Measurements from ENCODE around the gene MED9. TPM values are rescaled to one million over a fixed set of nuclear protein-coding genes. Genes with fewer than 3 reads are reported as not detected.

MED9 gene
- total RNA-seq, 1 donor from 2014 or later, result 12.5 TPM

DNA sequence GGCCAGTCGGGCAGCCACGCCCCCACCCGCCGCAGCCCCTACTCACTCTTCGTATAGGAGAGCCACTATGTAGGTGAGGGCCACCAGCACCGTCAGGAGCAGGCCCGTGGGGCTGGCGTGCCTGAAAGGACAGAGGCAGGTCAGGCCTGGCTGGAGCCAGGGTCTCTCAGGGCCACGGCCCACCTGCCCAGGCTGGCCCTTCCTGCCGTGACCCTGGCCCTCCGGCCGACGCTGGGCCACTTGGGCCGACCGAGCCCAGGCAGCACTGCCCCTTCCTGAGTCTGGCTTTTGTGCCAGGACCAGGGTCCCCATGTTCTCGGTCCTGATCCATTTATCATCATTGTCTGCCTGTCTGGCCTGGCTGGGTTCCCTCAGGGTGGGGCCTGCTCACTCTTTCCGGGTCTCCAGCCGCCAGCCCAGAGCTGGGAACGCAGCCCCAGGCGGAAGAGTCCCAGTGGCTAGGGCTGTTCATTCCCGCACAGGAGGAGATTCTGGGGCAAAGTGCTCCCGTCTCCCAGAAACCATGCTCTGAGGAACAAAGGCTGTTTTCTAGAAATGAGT is 29.5 kb downstream of the MED9 start:
- Histone ChIP-seq H3K4me3 (ENCODE audit: low read length in 3 of 3) (no peak overlapping the region), H3K27ac (ENCODE audit: low read depth, low read length) (peak overlapping the region; percentile 86), H3K4me1 (ENCODE audit: control insufficient read depth in 3 of 3, insufficient read depth in 3 of 3, low read length in 3 of 3) (peaks cover 16 to 37% (median 19%) of the 10 kb centered on the region in 3 donors), H3K9ac (ENCODE audit: low read depth in 1 of 3, low read length in 3 of 3) (peak overlapping the region; percentile 20 to 72 (median 53)), H3K36me3 (ENCODE audit: control insufficient read depth in 3 of 3, insufficient read depth in 3 of 3, low read length in 3 of 3) (no peaks in the 10 kb centered on the region), H3K9me3 (ENCODE audit: control insufficient read depth in 3 of 3, low read length in 3 of 3) (no peaks in the 10 kb centered on the region), H3K27me3 (ENCODE audit: control insufficient read depth in 3 of 3, insufficient read depth in 3 of 3, low read length in 3 of 3) (no peaks in the 10 kb centered on the region)

DNA sequence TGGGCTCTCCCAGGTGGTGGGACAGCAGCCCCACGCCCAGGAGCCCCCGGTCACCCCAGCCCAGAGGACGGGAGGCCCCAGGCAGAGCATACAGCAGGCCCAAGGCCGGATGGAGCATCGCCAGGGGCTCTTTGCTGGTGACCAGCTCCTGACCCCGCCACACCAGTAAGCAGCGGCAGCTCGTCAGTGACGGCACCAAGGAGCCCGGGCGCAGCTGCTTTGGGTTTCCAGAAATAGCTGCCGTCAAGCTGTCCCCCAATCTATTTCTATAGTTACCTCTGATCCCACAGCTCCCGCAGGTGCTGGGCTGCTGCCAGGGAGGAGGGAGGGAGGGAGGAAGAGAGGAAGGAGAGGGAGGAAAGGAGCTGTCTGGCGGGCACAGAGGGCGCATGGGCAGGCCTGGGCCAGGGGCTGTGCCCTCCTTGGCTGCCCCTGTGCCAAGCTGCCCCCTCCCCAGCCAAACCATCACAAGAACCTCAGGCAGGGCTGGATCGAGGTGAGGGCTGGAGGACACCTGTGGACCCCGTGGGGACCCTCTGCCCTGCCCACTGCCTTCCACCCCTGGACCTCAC is 30.2 kb downstream of the MED9 start:
- H3K9ac ChIP-seq (ENCODE audit: low read depth in 1 of 3, low read length in 3 of 3), result peak overlapping the region; percentile 20 to 72 (median 53)
- H3K27me3 ChIP-seq (ENCODE audit: control insufficient read depth in 3 of 3, insufficient read depth in 3 of 3, low read length in 3 of 3), result no peaks in the 10 kb centered on the region
- no peaks in the 10 kb centered on the region for H3K9me3 ChIP-seq (ENCODE audit: control insufficient read depth in 3 of 3, low read length in 3 of 3)
- no peaks in the 10 kb centered on the region for H3K36me3 ChIP-seq (ENCODE audit: control insufficient read depth in 3 of 3, insufficient read depth in 3 of 3, low read length in 3 of 3)
- H3K4me1 ChIP-seq (ENCODE audit: control insufficient read depth in 3 of 3, insufficient read depth in 3 of 3, low read length in 3 of 3), result peaks cover 20 to 43% (median 22%) of the 10 kb centered on the region in 3 donors
- H3K27ac ChIP-seq (ENCODE audit: low read depth, low read length), result peak overlapping the region; percentile 86
- H3K4me3 ChIP-seq (ENCODE audit: low read length in 3 of 3), result no peak overlapping the region

DNA sequence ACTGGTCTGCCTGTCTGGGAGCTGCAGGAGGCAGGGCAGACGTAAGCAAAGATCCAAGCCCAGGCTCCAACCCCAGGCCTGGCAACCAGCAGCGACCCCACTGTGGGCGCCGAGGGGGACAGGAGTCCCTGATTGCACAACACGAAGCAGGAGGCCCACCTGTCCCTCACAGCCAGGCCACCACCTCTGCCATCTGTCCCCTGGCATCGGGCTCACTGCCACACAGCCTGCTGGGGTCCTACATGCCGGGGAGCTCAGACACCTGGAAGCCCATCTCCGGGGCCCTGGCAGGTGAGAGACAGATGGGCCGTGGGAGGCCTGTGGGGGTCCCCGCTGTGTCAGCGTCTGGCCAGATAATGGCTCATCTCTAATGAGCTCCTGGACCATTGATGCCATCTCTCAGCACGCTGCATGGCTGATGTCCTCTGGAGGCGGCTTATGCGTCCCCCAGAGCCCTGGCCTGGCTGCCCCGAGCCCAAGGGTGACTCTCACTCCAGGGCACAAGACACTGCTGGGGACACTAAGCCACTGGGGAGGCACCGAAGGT is 30.7 kb downstream of the MED9 start:
- Histone ChIP-seq H3K27me3 (ENCODE audit: control insufficient read depth in 3 of 3, insufficient read depth in 3 of 3, low read length in 3 of 3) (no peaks in the 10 kb centered on the region), H3K36me3 (ENCODE audit: control insufficient read depth in 3 of 3, insufficient read depth in 3 of 3, low read length in 3 of 3) (no peaks in the 10 kb centered on the region), H3K4me3 (ENCODE audit: low read length in 3 of 3) (no peak overlapping the region), H3K9ac (ENCODE audit: low read depth in 1 of 3, low read length in 3 of 3) (peak overlapping the region; percentile 10 to 72 (median 53)), H3K9me3 (ENCODE audit: control insufficient read depth in 3 of 3, low read length in 3 of 3) (no peaks in the 10 kb centered on the region), H3K27ac (ENCODE audit: low read depth, low read length) (peak overlapping the region; percentile 86), H3K4me1 (ENCODE audit: control insufficient read depth in 3 of 3, insufficient read depth in 3 of 3, low read length in 3 of 3) (peaks cover 24 to 48% (median 27%) of the 10 kb centered on the region in 3 donors)

DNA sequence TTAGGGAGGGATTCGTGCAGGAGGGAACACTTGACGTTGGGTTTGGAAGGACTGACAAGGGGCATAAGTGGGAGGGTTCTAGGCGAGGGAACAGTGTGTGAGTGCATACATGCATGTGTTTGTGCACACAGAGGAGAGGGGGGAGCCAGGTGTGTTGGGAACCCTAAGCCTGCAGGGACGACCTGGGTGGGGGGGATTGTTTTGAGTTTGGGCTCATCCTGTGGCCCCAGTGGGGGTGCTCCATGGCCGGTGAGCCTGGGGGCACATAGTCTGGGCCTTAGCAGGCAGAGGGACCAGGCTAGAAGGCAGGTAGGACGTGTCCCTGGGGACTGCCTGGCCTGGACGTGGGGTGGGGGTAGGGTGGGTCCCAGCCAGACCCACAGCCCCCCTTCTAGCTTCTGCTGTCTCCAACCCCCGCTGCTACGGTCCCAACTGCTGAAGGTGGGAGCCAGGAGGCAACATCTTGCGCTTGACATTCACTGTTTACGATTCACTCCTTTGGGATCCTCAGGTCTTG is 31.3 kb downstream of the MED9 start:
- H3K36me3 ChIP-seq (ENCODE audit: control insufficient read depth in 3 of 3, insufficient read depth in 3 of 3, low read length in 3 of 3), result no peaks in the 10 kb centered on the region
- H3K27ac ChIP-seq (ENCODE audit: low read depth, low read length), result no peak overlapping the region
- H3K27me3 ChIP-seq (ENCODE audit: control insufficient read depth in 3 of 3, insufficient read depth in 3 of 3, low read length in 3 of 3), result no peaks in the 10 kb centered on the region
- peaks cover 24 to 53% (median 27%) of the 10 kb centered on the region in 3 donors for H3K4me1 ChIP-seq (ENCODE audit: control insufficient read depth in 3 of 3, insufficient read depth in 3 of 3, low read length in 3 of 3)
- H3K9me3 ChIP-seq (ENCODE audit: control insufficient read depth in 3 of 3, low read length in 3 of 3), result no peaks in the 10 kb centered on the region
- H3K4me3 ChIP-seq (ENCODE audit: low read length in 3 of 3), result no peak overlapping the region
- H3K9ac ChIP-seq (ENCODE audit: low read depth in 1 of 3, low read length in 3 of 3), result peak overlapping the region in 1 of 3 donors; percentile 25

DNA sequence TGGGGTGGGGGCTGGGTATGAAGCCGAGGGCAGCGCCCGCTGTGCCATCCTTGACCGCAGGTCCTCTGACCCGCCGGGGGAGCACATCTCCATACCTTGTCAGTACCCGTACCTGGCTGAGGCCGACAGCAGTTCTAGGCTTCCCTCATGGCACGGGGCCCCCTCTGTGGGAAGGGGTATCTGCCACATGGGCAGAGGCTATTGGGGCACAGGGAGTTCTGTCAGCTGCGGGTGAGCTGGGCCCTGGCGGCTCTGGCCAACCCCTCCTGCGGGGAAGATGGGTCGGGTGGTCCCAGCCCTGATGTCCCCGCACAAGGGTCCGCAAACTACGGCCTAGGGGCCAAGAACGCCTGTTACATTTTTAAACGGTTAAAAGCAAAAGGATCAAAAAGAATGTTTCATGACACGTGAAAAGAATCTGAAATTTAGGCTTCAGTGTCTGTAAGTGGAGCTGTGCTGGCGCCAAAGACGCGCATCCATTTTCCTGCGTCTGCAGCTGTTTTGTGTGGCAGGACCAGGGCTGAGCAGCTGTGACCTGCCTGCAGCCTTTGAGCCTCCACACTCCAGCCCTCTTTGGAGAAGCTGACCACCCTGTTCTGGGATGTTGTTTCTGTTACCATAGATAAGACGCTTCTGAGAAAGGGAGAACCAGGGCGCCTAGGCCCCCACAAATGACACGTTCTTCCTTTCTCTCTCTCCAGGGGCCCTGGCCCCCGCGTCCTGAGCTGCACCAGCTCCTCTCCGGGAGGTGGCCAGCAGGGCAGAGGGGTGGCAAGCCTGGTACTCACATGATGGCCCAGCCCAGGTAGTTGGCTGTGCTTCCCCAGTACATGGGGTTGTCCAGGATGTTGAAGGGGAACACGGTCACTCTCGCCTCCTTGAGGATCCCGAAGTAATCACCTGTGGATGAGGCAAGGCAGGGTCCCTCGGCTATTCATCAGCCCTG is 32.1 kb downstream of the MED9 start:
- no peaks in the 10 kb centered on the region for H3K9me3 ChIP-seq (ENCODE audit: control insufficient read depth in 3 of 3, low read length in 3 of 3)
- H3K36me3 ChIP-seq (ENCODE audit: control insufficient read depth in 3 of 3, insufficient read depth in 3 of 3, low read length in 3 of 3), result no peaks in the 10 kb centered on the region
- H3K9ac ChIP-seq (ENCODE audit: low read depth in 1 of 3, low read length in 3 of 3), result peak overlapping the region in 1 of 3 donors; percentile 25
- H3K27ac ChIP-seq (ENCODE audit: low read depth, low read length), result no peak overlapping the region
- no peak overlapping the region for H3K4me3 ChIP-seq (ENCODE audit: low read length in 3 of 3)
- H3K27me3 ChIP-seq (ENCODE audit: control insufficient read depth in 3 of 3, insufficient read depth in 3 of 3, low read length in 3 of 3), result no peaks in the 10 kb centered on the region
- H3K4me1 ChIP-seq (ENCODE audit: control insufficient read depth in 3 of 3, insufficient read depth in 3 of 3, low read length in 3 of 3), result peaks cover 19 to 48% (median 24%) of the 10 kb centered on the region in 3 donors

DNA sequence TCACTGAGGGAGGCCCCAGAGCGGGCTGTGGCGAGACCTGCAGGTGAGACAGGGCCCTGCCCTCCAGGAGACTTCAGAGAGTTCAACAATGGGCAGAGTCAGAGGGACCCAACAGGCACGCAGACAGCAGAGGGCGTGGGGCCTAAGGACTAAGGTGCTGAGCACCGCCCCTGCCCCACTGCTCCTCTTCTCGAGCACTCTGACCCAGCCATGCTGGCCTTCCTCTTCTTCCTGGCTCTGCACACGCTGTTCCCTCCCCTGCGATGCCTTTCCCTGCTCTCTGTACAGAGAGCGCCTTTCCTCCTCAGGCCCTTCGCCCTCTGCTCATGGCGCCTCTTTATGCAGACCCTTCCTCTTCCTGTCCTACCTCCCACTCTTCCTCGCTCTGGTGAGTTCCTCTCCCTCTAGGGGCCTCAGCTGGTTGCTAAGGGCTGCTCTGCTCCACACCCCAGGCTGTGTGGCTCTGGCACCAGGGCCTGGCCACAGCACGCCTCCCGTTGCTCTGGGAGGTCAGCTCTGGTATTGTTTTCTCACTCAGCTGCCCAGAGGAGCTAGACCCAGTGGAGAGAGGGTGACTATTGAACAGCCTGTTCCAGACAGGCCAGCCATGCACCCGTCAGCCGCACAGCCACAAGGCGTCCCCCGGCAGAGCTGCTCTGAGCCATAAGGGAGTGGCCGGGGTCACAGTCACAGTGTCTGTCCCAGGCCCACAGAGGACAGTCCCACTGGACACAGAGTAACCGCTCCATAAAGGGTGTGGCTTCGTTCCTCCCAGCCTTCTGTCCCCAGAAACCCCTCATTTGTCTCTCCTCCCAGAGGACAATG is 33.0 kb downstream of the MED9 start:
- H3K27me3 ChIP-seq (ENCODE audit: control insufficient read depth in 3 of 3, insufficient read depth in 3 of 3, low read length in 3 of 3), result no peaks in the 10 kb centered on the region
- H3K36me3 ChIP-seq (ENCODE audit: control insufficient read depth in 3 of 3, insufficient read depth in 3 of 3, low read length in 3 of 3), result no peaks in the 10 kb centered on the region
- no peak overlapping the region for H3K4me3 ChIP-seq (ENCODE audit: low read length in 3 of 3)
- no peaks in the 10 kb centered on the region for H3K9me3 ChIP-seq (ENCODE audit: control insufficient read depth in 3 of 3, low read length in 3 of 3)
- peaks cover 19 to 48% (median 24%) of the 10 kb centered on the region in 3 donors for H3K4me1 ChIP-seq (ENCODE audit: control insufficient read depth in 3 of 3, insufficient read depth in 3 of 3, low read length in 3 of 3)
- no peak overlapping the region for H3K9ac ChIP-seq (ENCODE audit: low read depth in 1 of 3, low read length in 3 of 3)
- H3K27ac ChIP-seq (ENCODE audit: low read depth, low read length), result no peak overlapping the region

DNA sequence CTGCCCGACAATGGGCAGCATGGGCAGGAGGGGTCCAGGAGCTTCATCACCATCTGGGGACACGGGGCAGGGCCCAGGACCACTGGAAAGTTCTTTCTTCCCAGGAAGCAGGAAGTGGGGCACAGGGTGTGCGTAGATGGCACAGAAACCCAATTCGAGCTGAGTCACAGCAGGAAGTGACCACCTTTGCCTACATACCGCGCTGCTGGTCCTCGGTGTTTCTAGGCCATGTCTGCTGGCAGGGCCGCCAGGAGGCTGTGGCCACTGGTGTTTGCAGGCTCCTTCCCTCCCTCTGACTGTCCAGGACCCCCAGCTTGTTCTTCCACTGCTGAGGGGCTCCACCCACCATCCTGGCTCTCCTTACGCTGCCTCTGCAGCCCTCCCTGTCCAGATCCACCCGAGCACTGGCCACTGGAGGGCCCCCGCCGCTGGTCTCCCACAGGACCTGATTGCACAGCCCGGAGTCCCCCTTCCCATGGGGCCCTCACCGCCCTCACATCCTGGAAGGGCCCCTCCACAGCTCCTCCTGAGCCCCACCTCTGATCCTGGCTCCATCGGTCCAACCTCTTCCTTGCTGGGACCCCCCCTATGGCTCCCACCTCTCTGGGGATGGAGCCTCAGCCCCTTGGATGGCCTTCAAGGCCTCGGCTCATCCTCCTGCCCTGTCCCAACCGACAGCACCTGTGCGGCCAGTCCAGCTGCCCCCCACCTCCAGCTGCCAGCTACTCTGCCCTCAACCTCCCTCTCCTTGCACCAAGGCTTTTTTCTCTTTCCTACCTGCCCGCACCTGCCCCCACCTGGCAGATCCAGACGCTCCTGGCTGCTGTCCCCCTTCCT is 33.9 kb downstream of the MED9 start:
- no peak overlapping the region for H3K27ac ChIP-seq (ENCODE audit: low read depth, low read length)
- no peak overlapping the region for H3K9ac ChIP-seq (ENCODE audit: low read depth in 1 of 3, low read length in 3 of 3)

DNA sequence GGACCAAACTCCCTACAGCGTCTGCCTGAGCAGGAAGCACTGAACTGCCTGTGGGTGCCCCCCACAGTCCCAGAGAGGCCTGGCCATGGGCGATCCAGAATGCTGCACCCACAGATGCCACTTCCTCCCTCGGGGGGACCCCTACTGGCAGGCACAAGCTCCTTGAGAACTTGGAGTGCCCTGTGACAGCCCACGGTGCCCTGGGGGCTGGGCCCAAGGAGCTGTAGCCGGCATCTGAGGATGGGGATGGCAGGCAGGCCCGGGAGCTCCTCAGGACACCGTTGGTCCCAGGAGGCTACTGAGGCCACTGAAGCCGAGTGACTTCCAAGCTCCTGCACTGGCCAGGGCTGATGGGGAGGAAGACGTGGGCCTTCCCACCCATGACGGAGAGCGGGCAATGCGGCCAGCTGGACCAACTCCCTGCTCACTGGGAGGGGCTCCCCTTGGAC is 34.5 kb downstream of the MED9 start:
- no peaks in the 10 kb centered on the region for H3K27me3 ChIP-seq (ENCODE audit: control insufficient read depth in 3 of 3, insufficient read depth in 3 of 3, low read length in 3 of 3)
- H3K4me1 ChIP-seq (ENCODE audit: control insufficient read depth in 3 of 3, insufficient read depth in 3 of 3, low read length in 3 of 3), result peaks cover 19 to 44% (median 25%) of the 10 kb centered on the region in 3 donors
- H3K36me3 ChIP-seq (ENCODE audit: control insufficient read depth in 3 of 3, insufficient read depth in 3 of 3, low read length in 3 of 3), result no peaks in the 10 kb centered on the region
- no peak overlapping the region for H3K27ac ChIP-seq (ENCODE audit: low read depth, low read length)
- no peak overlapping the region for H3K4me3 ChIP-seq (ENCODE audit: low read length in 3 of 3)
- no peaks in the 10 kb centered on the region for H3K9me3 ChIP-seq (ENCODE audit: control insufficient read depth in 3 of 3, low read length in 3 of 3)
- H3K9ac ChIP-seq (ENCODE audit: low read depth in 1 of 3, low read length in 3 of 3), result no peak overlapping the region

More for the DNA sequence above, 33.9 kb downstream of the MED9 start:
- Histone ChIP-seq H3K9me3 (ENCODE audit: control insufficient read depth in 3 of 3, low read length in 3 of 3) (no peaks in the 10 kb centered on the region), H3K4me3 (ENCODE audit: low read length in 3 of 3) (no peak overlapping the region), H3K27me3 (ENCODE audit: control insufficient read depth in 3 of 3, insufficient read depth in 3 of 3, low read length in 3 of 3) (no peaks in the 10 kb centered on the region), H3K36me3 (ENCODE audit: control insufficient read depth in 3 of 3, insufficient read depth in 3 of 3, low read length in 3 of 3) (no peaks in the 10 kb centered on the region), H3K4me1 (ENCODE audit: control insufficient read depth in 3 of 3, insufficient read depth in 3 of 3, low read length in 3 of 3) (peaks cover 19 to 48% (median 25%) of the 10 kb centered on the region in 3 donors)

Data from skeletal muscle tissue (tissue), 4 donors.